ENCODE data around the gene STRN.
"Not testable (repeated sequence)": the region's sequence is repeated elsewhere in the genome, so short reads cannot be mapped to it uniquely, and the experiment has no call there.

The STRN gene

DNA sequence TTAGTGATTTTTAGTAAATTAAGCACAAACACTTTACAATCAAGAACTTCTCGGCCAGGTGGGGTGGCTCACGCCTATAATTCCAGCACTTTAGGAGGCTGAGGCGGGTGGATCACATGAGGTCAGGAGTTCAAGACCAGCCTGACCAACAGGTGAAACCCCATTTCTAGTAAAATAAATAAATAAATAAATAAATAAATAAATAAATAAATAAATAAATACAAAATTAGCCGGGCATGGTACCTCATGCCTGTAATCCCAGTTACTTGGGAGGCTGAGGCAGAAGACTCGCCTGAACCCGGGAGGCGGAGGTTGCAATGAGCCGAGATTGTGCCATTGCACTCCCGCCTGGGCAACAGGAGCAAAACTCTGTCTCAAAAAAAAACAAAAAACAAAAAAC, 79.2 kb downstream of the STRN start:
- H3K27me3 ChIP-seq (replicated peaks in 2 of 5; ENCODE audit: control insufficient read depth in 4 of 5, insufficient read depth in 5 of 5, low read length in 4 of 5); H3K4me3 ChIP-seq (ENCODE audit: control insufficient read depth in 1 of 7, extremely low read depth in 1 of 7, insufficient read depth in 4 of 7, low read depth in 2 of 7, low read length in 6 of 7); POLR2A ChIA-PET; DNase-seq; H3K9me3 ChIP-seq (ENCODE audit: control extremely low read depth in 1 of 5, control insufficient read depth in 4 of 5, insufficient read depth in 2 of 5, low read depth in 1 of 5, low read length in 4 of 5); CTCF ChIA-PET; H3K27ac ChIP-seq (ENCODE audit: insufficient read depth in 1 of 2, low read depth in 1 of 2, low read length in 2 of 2, poor library complexity in 1 of 2, severe bottlenecking in 2 of 2); H3K4me1 ChIP-seq (ENCODE audit: control extremely low read depth in 1 of 4, control insufficient read depth in 4 of 4, insufficient read depth in 4 of 4, low read length in 3 of 4): not testable (repeated sequence)
- H3K36me3 ChIP-seq (ENCODE audit: control insufficient read depth in 4 of 4, insufficient read depth in 4 of 4, low read length in 3 of 4), result peaks cover 6 to 43% (median 13%) of the 10 kb centered on the region in 4 experiments
- 96% methylated on average over 4 of the region's 9 CpGs for WGBS (ENCODE audit: insufficient coverage)

DNA sequence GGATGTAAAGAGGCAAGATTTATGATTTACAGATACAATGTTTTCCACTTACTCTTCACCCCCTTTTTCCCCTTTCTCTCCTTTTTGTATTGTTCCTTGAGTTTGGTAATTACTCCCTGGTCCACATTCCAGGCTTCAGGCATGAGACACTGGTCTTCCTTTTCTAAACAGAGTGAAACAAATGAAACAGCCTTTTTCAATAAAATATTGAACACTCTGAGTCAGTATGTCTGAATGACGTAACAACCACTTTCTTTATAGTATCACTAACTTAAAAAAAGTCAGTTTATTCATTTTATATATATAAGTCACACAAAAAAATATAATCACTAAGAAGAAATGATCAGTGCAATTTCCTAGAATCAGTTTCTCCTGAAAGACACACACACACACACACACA, 79.7 kb downstream of the STRN start:
- H3K27ac ChIP-seq (ENCODE audit: insufficient read depth in 1 of 2, low read depth in 1 of 2, low read length in 2 of 2, poor library complexity in 1 of 2, severe bottlenecking in 2 of 2), result no peak overlapping the region
- WGBS (ENCODE audit: insufficient coverage), result no CpG with 5 or more reads among the region's 1 CpG
- H3K36me3 ChIP-seq (ENCODE audit: control insufficient read depth in 4 of 4, insufficient read depth in 4 of 4, low read length in 3 of 4), result peaks cover 5 to 40% (median 14%) of the 10 kb centered on the region in 4 experiments
- no peaks in the 10 kb centered on the region for H3K9me3 ChIP-seq (ENCODE audit: control extremely low read depth in 1 of 5, control insufficient read depth in 4 of 5, insufficient read depth in 2 of 5, low read depth in 1 of 5, low read length in 4 of 5)
- no peaks in the 10 kb centered on the region for H3K27me3 ChIP-seq (replicated peaks in 2 of 5; ENCODE audit: control insufficient read depth in 4 of 5, insufficient read depth in 5 of 5, low read length in 4 of 5)
- POLR2A ChIA-PET, result no interaction called here
- H3K4me3 ChIP-seq (ENCODE audit: control insufficient read depth in 1 of 7, extremely low read depth in 1 of 7, insufficient read depth in 4 of 7, low read depth in 2 of 7, low read length in 6 of 7), result no peak overlapping the region
- CTCF ChIA-PET, result no interaction called here
- no peaks in the 10 kb centered on the region for H3K4me1 ChIP-seq (ENCODE audit: control extremely low read depth in 1 of 4, control insufficient read depth in 4 of 4, insufficient read depth in 4 of 4, low read length in 3 of 4)
- no peak for DNase-seq

DNA sequence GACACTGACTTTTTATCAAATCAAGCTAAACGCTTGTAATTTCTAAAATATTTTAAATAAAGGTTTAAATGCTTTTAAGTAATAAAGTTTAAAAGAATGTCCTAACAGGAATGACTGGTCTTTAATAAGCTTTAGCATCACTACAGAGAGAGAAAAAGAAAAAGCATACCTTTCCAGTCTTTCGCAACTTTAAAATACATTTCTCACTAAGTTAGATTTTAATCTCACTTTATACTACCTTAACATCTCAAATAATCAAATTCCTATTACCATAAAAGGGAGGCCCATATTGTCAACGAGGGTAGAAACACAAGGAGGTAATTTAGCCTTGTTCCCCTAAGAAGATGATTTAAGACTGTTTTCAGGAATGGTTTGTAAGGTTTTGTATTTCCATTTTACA, 80.7 kb downstream of the STRN start:
- H3K9me3 ChIP-seq (ENCODE audit: control extremely low read depth in 1 of 5, control insufficient read depth in 4 of 5, insufficient read depth in 2 of 5, low read depth in 1 of 5, low read length in 4 of 5), result no peaks in the 10 kb centered on the region
- WGBS (ENCODE audit: insufficient coverage), result no CpG with 5 or more reads among the region's 3 CpGs
- H3K4me3 ChIP-seq (ENCODE audit: control insufficient read depth in 1 of 7, extremely low read depth in 1 of 7, insufficient read depth in 4 of 7, low read depth in 2 of 7, low read length in 6 of 7), result no peak overlapping the region
- H3K36me3 ChIP-seq (ENCODE audit: control insufficient read depth in 4 of 4, insufficient read depth in 4 of 4, low read length in 3 of 4), result peaks cover 2 to 36% (median 13%) of the 10 kb centered on the region in 4 experiments
- ChIA-PET CTCF (no interaction called here), POLR2A (no interaction called here)
- no peak for DNase-seq
- H3K27me3 ChIP-seq (replicated peaks in 2 of 5; ENCODE audit: control insufficient read depth in 4 of 5, insufficient read depth in 5 of 5, low read length in 4 of 5), result no peaks in the 10 kb centered on the region
- no peak overlapping the region for H3K27ac ChIP-seq (ENCODE audit: insufficient read depth in 1 of 2, low read depth in 1 of 2, low read length in 2 of 2, poor library complexity in 1 of 2, severe bottlenecking in 2 of 2)
- no peaks in the 10 kb centered on the region for H3K4me1 ChIP-seq (ENCODE audit: control extremely low read depth in 1 of 4, control insufficient read depth in 4 of 4, insufficient read depth in 4 of 4, low read length in 3 of 4)

DNA sequence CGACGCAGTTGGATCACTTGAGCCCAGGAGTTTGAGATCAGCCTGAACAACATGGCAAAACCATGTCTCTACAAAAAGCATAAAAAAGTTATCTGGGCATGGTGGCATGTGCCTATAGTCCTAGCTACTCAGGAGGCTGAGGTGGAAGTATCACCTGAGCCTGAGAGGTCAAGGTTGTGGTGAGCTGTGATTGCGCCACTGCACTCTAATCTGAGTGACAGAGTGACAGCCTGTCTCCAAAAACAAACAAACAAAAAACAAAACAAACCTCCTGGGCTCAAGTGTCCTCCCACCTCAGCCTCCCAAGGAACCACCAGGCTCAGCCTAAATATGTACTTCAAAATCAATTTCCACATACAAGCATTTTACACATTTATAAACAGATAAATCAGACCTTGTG, 83.8 kb downstream of the STRN start:
- CTCF ChIA-PET, result no interaction called here

DNA sequence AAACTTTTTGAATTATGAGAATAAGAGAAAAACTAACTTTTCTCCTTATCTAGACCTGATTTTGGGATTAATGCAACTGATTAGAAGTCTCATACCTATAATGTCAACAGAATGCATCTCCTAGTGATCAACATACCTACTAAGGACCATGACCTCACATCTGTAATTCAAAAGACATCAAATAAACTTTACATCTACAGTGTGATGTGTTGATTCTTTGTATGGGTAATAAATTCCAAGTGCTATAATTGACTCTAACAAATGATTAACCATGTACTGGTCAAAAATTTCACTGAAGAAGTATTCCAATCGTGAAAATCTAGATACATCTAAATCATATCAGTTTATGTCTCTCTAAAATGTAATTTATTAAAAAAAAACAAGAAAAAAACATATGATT, 84.5 kb downstream of the STRN start:
- Histone ChIP-seq H3K9me3 (ENCODE audit: control extremely low read depth in 1 of 5, control insufficient read depth in 4 of 5, insufficient read depth in 2 of 5, low read depth in 1 of 5, low read length in 4 of 5) (no peaks in the 10 kb centered on the region), H3K4me1 (ENCODE audit: control extremely low read depth in 1 of 4, control insufficient read depth in 4 of 4, insufficient read depth in 4 of 4, low read length in 3 of 4) (no peaks in the 10 kb centered on the region), H3K27me3 (replicated peaks in 2 of 5; ENCODE audit: control insufficient read depth in 4 of 5, insufficient read depth in 5 of 5, low read length in 4 of 5) (no peaks in the 10 kb centered on the region), H3K4me3 (ENCODE audit: control insufficient read depth in 1 of 7, extremely low read depth in 1 of 7, insufficient read depth in 4 of 7, low read depth in 2 of 7, low read length in 6 of 7) (no peak overlapping the region), H3K36me3 (ENCODE audit: control insufficient read depth in 4 of 4, insufficient read depth in 4 of 4, low read length in 3 of 4) (peaks cover 11 to 44% (median 20%) of the 10 kb centered on the region in 4 experiments), H3K27ac (ENCODE audit: insufficient read depth in 1 of 2, low read depth in 1 of 2, low read length in 2 of 2, poor library complexity in 1 of 2, severe bottlenecking in 2 of 2) (no peak overlapping the region)
- ChIA-PET POLR2A (no interaction called here), CTCF (no interaction called here)
- WGBS (ENCODE audit: insufficient coverage), result no CpG with 5 or more reads among the region's 1 CpG
- DNase-seq, result no peak

More for the DNA sequence above, 83.8 kb downstream of the STRN start:
- H3K4me1 ChIP-seq (ENCODE audit: control extremely low read depth in 1 of 4, control insufficient read depth in 4 of 4, insufficient read depth in 4 of 4, low read length in 3 of 4), result no peaks in the 10 kb centered on the region
- H3K27ac ChIP-seq (ENCODE audit: insufficient read depth in 1 of 2, low read depth in 1 of 2, low read length in 2 of 2, poor library complexity in 1 of 2, severe bottlenecking in 2 of 2), result no peak overlapping the region
- POLR2A ChIA-PET, result no interaction called here
- peaks cover 8 to 37% (median 15%) of the 10 kb centered on the region in 4 experiments for H3K36me3 ChIP-seq (ENCODE audit: control insufficient read depth in 4 of 4, insufficient read depth in 4 of 4, low read length in 3 of 4)
- no peak for DNase-seq
- H3K27me3 ChIP-seq (replicated peaks in 2 of 5; ENCODE audit: control insufficient read depth in 4 of 5, insufficient read depth in 5 of 5, low read length in 4 of 5), result no peaks in the 10 kb centered on the region
- no peak overlapping the region for H3K4me3 ChIP-seq (ENCODE audit: control insufficient read depth in 1 of 7, extremely low read depth in 1 of 7, insufficient read depth in 4 of 7, low read depth in 2 of 7, low read length in 6 of 7)
- 92% methylated on average over 3 of the region's 3 CpGs for WGBS (ENCODE audit: insufficient coverage)
- no peaks in the 10 kb centered on the region for H3K9me3 ChIP-seq (ENCODE audit: control extremely low read depth in 1 of 5, control insufficient read depth in 4 of 5, insufficient read depth in 2 of 5, low read depth in 1 of 5, low read length in 4 of 5)

DNA sequence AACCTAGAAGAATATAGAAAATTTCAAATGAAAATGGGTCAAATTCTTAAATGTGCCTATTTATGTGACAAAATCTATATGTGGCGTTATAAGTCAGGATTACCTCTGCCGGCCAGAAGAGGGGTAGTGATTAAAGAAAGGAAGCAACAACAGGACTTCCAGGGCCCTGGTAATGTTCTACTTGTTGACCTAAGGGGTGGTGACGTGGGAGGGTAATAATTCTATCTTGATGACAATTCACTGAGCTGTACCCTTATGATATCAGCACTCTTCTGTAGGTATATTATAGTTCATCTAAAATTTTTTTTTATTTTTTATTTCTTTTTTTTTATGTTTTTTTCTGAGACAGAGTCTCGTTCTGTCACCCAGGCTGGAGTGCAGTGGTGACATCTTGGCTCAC, 87.9 kb downstream of the STRN start:
- ChIA-PET CTCF (no interaction called here), POLR2A (no interaction called here)
- Histone ChIP-seq H3K4me1 (ENCODE audit: control extremely low read depth in 1 of 4, control insufficient read depth in 4 of 4, insufficient read depth in 4 of 4, low read length in 3 of 4) (no peaks in the 10 kb centered on the region), H3K4me3 (ENCODE audit: control insufficient read depth in 1 of 7, extremely low read depth in 1 of 7, insufficient read depth in 4 of 7, low read depth in 2 of 7, low read length in 6 of 7) (no peak overlapping the region), H3K36me3 (ENCODE audit: control insufficient read depth in 4 of 4, insufficient read depth in 4 of 4, low read length in 3 of 4) (peaks cover 18 to 48% (median 24%) of the 10 kb centered on the region in 4 experiments), H3K27me3 (replicated peaks in 2 of 5; ENCODE audit: control insufficient read depth in 4 of 5, insufficient read depth in 5 of 5, low read length in 4 of 5) (no peaks in the 10 kb centered on the region), H3K9me3 (ENCODE audit: control extremely low read depth in 1 of 5, control insufficient read depth in 4 of 5, insufficient read depth in 2 of 5, low read depth in 1 of 5, low read length in 4 of 5) (peaks cover 0 to 9% (median 3%) of the 10 kb centered on the region in 5 experiments), H3K27ac (ENCODE audit: insufficient read depth in 1 of 2, low read depth in 1 of 2, low read length in 2 of 2, poor library complexity in 1 of 2, severe bottlenecking in 2 of 2) (no peak overlapping the region)
- DNase-seq, result no peak
- no CpG with 5 or more reads among the region's 4 CpGs for WGBS (ENCODE audit: insufficient coverage)

DNA sequence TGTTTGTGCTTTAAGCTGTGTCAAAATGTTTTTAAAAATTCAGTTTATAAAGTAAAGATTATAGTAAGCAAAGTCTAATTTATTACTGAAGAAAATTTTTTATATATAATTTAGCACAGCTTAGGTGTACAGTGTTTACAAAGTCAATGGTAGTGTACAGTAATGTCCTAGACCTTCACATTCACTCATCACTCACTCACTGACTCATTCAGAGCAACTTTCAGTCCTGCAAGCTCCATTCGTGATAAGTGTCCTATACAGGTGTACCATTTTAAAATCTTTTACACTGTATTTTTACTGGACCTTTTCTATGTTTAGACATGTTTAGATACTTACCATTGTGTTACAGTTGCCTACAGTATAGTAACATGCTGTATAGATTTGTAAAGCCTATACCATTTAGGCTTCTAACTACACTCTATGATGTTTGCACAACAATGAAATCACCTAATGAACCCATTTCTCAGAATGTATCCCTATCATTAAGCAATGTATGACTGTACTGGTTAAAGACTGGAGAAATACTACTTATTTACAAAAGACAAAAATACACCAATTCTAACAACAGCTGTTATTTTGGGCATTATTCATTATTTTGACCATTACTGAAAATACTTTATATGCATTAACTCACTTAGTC, 95.1 kb downstream of the STRN start:
- POLR2A ChIA-PET, result no interaction called here
- no CpG with 5 or more reads among the region's 1 CpG for WGBS (ENCODE audit: insufficient coverage)
- H3K4me1 ChIP-seq (ENCODE audit: control extremely low read depth in 1 of 4, control insufficient read depth in 4 of 4, insufficient read depth in 4 of 4, low read length in 3 of 4), result no peaks in the 10 kb centered on the region
- peaks cover 0 to 9% (median 3%) of the 10 kb centered on the region in 5 experiments for H3K9me3 ChIP-seq (ENCODE audit: control extremely low read depth in 1 of 5, control insufficient read depth in 4 of 5, insufficient read depth in 2 of 5, low read depth in 1 of 5, low read length in 4 of 5)
- CTCF ChIA-PET, result interaction anchor here (1.8 kb wide), 1 partner anchor 17 kb away, joined by 3 read pairs; no protein-coding TSS in a partner anchor
- no peaks in the 10 kb centered on the region for H3K27me3 ChIP-seq (replicated peaks in 2 of 5; ENCODE audit: control insufficient read depth in 4 of 5, insufficient read depth in 5 of 5, low read length in 4 of 5)
- H3K36me3 ChIP-seq (ENCODE audit: control insufficient read depth in 4 of 4, insufficient read depth in 4 of 4, low read length in 3 of 4), result peaks cover 19 to 51% (median 26%) of the 10 kb centered on the region in 4 experiments
- no peak overlapping the region for H3K4me3 ChIP-seq (ENCODE audit: control insufficient read depth in 1 of 7, extremely low read depth in 1 of 7, insufficient read depth in 4 of 7, low read depth in 2 of 7, low read length in 6 of 7)
- DNase-seq, result no peak
- no peak overlapping the region for H3K27ac ChIP-seq (ENCODE audit: insufficient read depth in 1 of 2, low read depth in 1 of 2, low read length in 2 of 2, poor library complexity in 1 of 2, severe bottlenecking in 2 of 2)
